SK-N-SH (cell line): Measurements from ENCODE around the gene MRGPRG.

ENCODE experiments used
- CTCF ChIP-seq: fragments of 200-600 bp; sonication (generic); IDR thresholded peaks from 2 replicates; pipeline ENCODE4 v1.6.1; 2017; ENCODE audit warnings: antibody characterized with exemption, mild to moderate bottlenecking, moderate library complexity
- EP300 ChIP-seq, 2 experiments: IDR thresholded peaks; 2 replicates each; pipeline versions ENCODE4 v1.4.0 to v1.6.1; 2012; ENCODE audit warnings: borderline replicate concordance in 1 of 2, low read depth in 1 of 2, low read length in 1 of 2
- FOSL2 ChIP-seq: IDR thresholded peaks from 2 replicates; pipeline ENCODE4 v1.4.0; 2012; ENCODE audit warnings: low read depth, mild to moderate bottlenecking, moderate library complexity, borderline replicate concordance
- RAD21 ChIP-seq: IDR thresholded peaks from 2 replicates; pipeline ENCODE4 v1.6.1; 2012; ENCODE audit warnings: mild to moderate bottlenecking, low read length
- RCOR1 ChIP-seq: fragments of 150-350 bp; IDR thresholded peaks from 2 replicates; pipeline ENCODE4 v1.6.1; 2017; ENCODE audit warnings: antibody characterized with exemption, low read length

GRCh38 chr11:3215346-3216026, 3.1 kb downstream of the MRGPRG start:
- TF ChIP-seq RAD21 = no peak
- TF ChIP-seq FOSL2 = no peak
- TF ChIP-seq CTCF = no peak
- no peak for TF ChIP-seq RCOR1
- no peak for TF ChIP-seq EP300 (IDR thresholded peaks at IDR 0.05; ENCODE audit: borderline replicate concordance in 1 of 2, low read depth in 1 of 2, low read length in 1 of 2)
